22Rv1 (cell line): ENCODE measurements around the gene CLTA.

Source experiments
- ZFX ChIP-seq: fragments of 450-650 bp; IDR thresholded peaks from 2 replicates; pipeline ENCODE4 v1.6.1; 2017; ENCODE audit warnings: antibody characterized with exemption, borderline replicate concordance
- TF ChIP-seq, protein P1 (sequence below): fragments of 450-650 bp; IDR thresholded peaks from 2 replicates; pipeline ENCODE4 v1.5.1; 2017; ENCODE audit warnings: mild to moderate bottlenecking

DNA sequence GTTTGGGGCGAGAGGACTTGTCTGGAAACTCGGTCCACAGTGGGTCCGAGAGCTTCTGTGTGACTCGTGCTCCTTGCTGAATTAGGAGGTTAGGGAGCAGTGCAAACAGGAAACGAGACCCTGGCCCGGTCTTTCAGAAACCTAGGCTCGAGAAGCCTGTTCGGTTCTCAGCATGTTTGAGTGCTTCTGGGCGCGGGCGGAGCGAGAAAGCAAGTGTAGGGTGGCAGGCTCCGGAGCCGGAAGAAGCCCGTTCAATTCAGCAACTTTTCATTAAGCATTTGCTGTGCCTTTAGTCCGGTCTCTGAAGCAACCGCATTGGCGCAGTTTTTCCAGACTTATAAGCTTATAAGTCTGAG lies 547 bp downstream of the CLTA start:
- TF ChIP-seq, protein P1, sequence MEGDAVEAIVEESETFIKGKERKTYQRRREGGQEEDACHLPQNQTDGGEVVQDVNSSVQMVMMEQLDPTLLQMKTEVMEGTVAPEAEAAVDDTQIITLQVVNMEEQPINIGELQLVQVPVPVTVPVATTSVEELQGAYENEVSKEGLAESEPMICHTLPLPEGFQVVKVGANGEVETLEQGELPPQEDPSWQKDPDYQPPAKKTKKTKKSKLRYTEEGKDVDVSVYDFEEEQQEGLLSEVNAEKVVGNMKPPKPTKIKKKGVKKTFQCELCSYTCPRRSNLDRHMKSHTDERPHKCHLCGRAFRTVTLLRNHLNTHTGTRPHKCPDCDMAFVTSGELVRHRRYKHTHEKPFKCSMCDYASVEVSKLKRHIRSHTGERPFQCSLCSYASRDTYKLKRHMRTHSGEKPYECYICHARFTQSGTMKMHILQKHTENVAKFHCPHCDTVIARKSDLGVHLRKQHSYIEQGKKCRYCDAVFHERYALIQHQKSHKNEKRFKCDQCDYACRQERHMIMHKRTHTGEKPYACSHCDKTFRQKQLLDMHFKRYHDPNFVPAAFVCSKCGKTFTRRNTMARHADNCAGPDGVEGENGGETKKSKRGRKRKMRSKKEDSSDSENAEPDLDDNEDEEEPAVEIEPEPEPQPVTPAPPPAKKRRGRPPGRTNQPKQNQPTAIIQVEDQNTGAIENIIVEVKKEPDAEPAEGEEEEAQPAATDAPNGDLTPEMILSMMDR = no peak
- no peak for TF ChIP-seq ZFX
